KMS-11 (cell line): ENCODE data around the gene DEXI.

ENCODE experiments used
- H2AFZ ChIP-seq: fragments of 200-600 bp; sonication (generic); 2 replicates; pipeline ENCODE4 v1.6.1; 2016; ENCODE audit warnings: antibody characterized with exemption, mixed run types, low read depth
- H3K27ac ChIP-seq: fragments of 200-600 bp; sonication (generic); 2 replicates; pipeline ENCODE4 v1.6.1; 2016; ENCODE audit warnings: mild to moderate bottlenecking, mixed run types
- H3K27me3 ChIP-seq: fragments of 200-600 bp; sonication (generic); 2 replicates; pipeline ENCODE4 v1.6.1; 2017; ENCODE audit warnings: mild to moderate bottlenecking, low read depth, mixed run types, moderate library complexity; ENCODE audit not compliant: insufficient read depth
- H3K36me3 ChIP-seq: fragments of 200-600 bp; sonication (generic); 2 replicates; pipeline ENCODE4 v1.6.1; 2017; ENCODE audit warnings: mild to moderate bottlenecking, mixed run types; ENCODE audit not compliant: insufficient read depth
- H3K4me1 ChIP-seq: fragments of 200-600 bp; sonication (generic); 2 replicates; pipeline ENCODE4 v1.6.1; 2016; ENCODE audit warnings: mild to moderate bottlenecking, low read depth, mixed run types; ENCODE audit not compliant: poor library complexity, severe bottlenecking
- H3K4me2 ChIP-seq: fragments of 200-600 bp; sonication (generic); 2 replicates; pipeline ENCODE4 v1.7.0; 2016; ENCODE audit warnings: mild to moderate bottlenecking, mixed run types
- H3K4me3 ChIP-seq: fragments of 200-600 bp; sonication (generic); IDR thresholded peaks from 2 replicates; pipeline ENCODE4 v1.6.1; 2017; ENCODE audit warnings: low read depth, low read length, mixed read lengths; ENCODE audit not compliant: insufficient read depth
- H3K79me2 ChIP-seq: fragments of 200-600 bp; sonication (generic); 2 replicates; pipeline ENCODE4 v1.6.1; 2016; ENCODE audit warnings: low read depth, mixed run types; ENCODE audit not compliant: insufficient read depth
- H3K9ac ChIP-seq: fragments of 200-600 bp; sonication (generic); 2 replicates; pipeline ENCODE4 v1.6.1; 2016; ENCODE audit warnings: mild to moderate bottlenecking, mixed run types
- H4K20me1 ChIP-seq: fragments of 200-600 bp; sonication (generic); 2 replicates; pipeline ENCODE4 v1.6.1; 2016; ENCODE audit warnings: mild to moderate bottlenecking, mixed run types; ENCODE audit not compliant: insufficient read depth
- CTCF ChIP-seq: fragments of 200-600 bp; sonication (generic); conservative IDR thresholded peaks from 2 replicates; pipeline ENCODE4 v1.6.1; 2017; ENCODE audit warnings: low read depth, mild to moderate bottlenecking, antibody characterized with exemption, low read length, moderate library complexity, mixed read lengths

Gene DEXI

DNA sequence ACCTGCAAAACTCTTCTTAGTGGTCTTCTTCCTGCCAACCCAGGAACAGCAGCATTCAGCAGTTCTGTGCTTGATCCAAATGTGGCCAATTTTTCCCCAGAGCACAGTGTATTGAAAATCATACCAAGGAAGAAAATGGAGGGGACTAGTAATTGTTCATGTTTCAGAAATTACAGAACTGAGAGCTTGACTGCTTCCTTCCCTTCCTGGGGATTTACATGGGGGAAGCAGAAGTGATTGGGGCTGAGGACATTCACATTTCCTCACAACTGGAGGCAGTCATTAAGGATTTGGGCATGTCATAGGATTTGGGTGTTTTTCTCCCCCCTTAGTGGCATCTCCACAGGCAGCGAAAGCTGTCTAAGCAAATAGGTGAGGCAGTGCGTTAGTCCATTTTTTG, 45.5 kb downstream of the DEXI start:
- H4K20me1 ChIP-seq = no peaks in the 10 kb centered on the region
- no peak overlapping the region for H3K4me3 ChIP-seq
- no peaks in the 10 kb centered on the region for H3K27me3 ChIP-seq
- no peak overlapping the region for H3K9ac ChIP-seq
- no peak overlapping the region for H3K4me2 ChIP-seq
- no peak overlapping the region for H2AFZ ChIP-seq
- H3K36me3 ChIP-seq = no peaks in the 10 kb centered on the region; the same call in 1 of the 2 replicates
- peaks cover 16% of the 10 kb centered on the region; the same call in 1 of the 2 replicates for H3K79me2 ChIP-seq
- TF ChIP-seq CTCF = no peak
- H3K4me1 ChIP-seq = peaks cover 12% of the 10 kb centered on the region
- no peak overlapping the region for H3K27ac ChIP-seq

DNA sequence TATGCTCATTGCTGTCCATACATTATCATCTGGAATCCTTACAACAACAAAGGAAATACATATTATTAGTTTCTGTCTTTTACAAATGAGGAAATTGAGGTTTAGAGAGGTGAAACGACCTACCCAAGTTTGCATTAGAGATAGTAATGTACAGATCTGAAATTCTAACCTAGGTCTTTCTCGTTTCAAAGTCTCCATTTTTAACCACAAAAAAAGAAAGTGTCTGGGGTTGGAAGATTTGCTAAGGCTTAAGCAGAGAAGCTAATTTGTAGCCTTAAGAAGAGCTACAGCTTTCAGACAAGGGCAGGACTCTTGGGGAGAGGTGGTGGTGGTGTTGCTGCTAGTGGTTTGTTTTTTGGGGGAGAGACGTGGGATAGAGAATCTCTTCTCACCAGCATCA, 46.1 kb downstream of the DEXI start:
- Histone ChIP-seq H3K79me2 (peaks cover 16% of the 10 kb centered on the region; the same call in 1 of the 2 replicates), H3K4me1 (peaks cover 16% of the 10 kb centered on the region), H3K27ac (no peak overlapping the region), H3K9ac (no peak overlapping the region), H4K20me1 (no peaks in the 10 kb centered on the region), H2AFZ (no peak overlapping the region), H3K4me3 (no peak overlapping the region), H3K27me3 (no peaks in the 10 kb centered on the region), H3K4me2 (no peak overlapping the region), H3K36me3 (no peaks in the 10 kb centered on the region; the same call in 1 of the 2 replicates)
- TF ChIP-seq CTCF = no peak

- H3K36me3 ChIP-seq = no peaks in the 10 kb centered on the region; the same call in 1 of the 2 replicates
- H3K27ac ChIP-seq = no peak overlapping the region
- no peaks in the 10 kb centered on the region for H4K20me1 ChIP-seq
- H3K79me2 ChIP-seq = peaks cover 16% of the 10 kb centered on the region; the same call in 1 of the 2 replicates
- H3K4me1 ChIP-seq = peaks cover 23% of the 10 kb centered on the region
- no peaks in the 10 kb centered on the region for H3K27me3 ChIP-seq
- no peak for TF ChIP-seq CTCF
- H3K9ac ChIP-seq = no peak overlapping the region
- H3K4me2 ChIP-seq = no peak overlapping the region
- no peak overlapping the region for H2AFZ ChIP-seq
- H3K4me3 ChIP-seq = no peak overlapping the region
Measured at GRCh38 chr16:10895053-10895946, 47.0 kb downstream of the DEXI start.

- Histone ChIP-seq H3K4me2 (no peak overlapping the region), H3K9ac (no peak overlapping the region), H3K79me2 (peaks cover 31% of the 10 kb centered on the region; the same call in 1 of the 2 replicates), H3K4me3 (no peak overlapping the region), H3K4me1 (peaks cover 23% of the 10 kb centered on the region), H4K20me1 (no peaks in the 10 kb centered on the region), H3K36me3 (no peaks in the 10 kb centered on the region; the same call in 1 of the 2 replicates), H3K27me3 (no peaks in the 10 kb centered on the region), H3K27ac (no peak overlapping the region), H2AFZ (no peak overlapping the region)
- TF ChIP-seq CTCF = no peak
Measured at GRCh38 chr16:10892782-10893318, 49.4 kb downstream of the DEXI start.
